Measurements from ENCODE around the gene WBP4.

WBP4 gene

DNA sequence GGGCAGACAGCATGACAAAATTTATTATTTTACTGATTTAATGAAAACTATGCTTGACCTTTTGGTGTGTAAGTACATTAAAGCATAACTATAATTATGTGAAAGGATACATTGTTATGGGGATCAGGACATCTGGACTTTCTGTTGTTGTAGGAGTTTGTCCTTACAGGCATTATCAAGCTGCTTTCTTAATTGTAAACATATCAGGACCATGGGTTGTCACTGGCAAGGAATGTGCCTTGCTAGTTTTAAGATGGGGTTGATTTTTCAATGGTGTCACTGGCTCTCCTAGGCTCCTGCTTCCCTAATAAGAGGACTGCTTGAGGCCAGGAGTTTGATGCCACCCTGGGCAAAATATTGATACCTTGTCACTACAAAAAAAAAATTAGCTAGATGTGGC is 38.7 kb downstream of the WBP4 start:
- Histone ChIP-seq H3K18ac (ENCODE audit: low read length) (no peak overlapping the region), H3K4me2 (ENCODE audit: low read length) (no peak overlapping the region), H4K5ac (ENCODE audit: low read length) (no peak overlapping the region), H2BK5ac (ENCODE audit: low read length) (no peak overlapping the region), H3K27ac (ENCODE audit: low read depth, low read length) (no peak overlapping the region), H3K36me3 (ENCODE audit: control insufficient read depth, insufficient read depth, low read length) (no peaks in the 10 kb centered on the region), H2BK120ac (ENCODE audit: low read depth, low read length) (no peak overlapping the region), H3K27me3 (ENCODE audit: insufficient read depth, low read length, poor library complexity) (no peaks in the 10 kb centered on the region), H3K9ac (ENCODE audit: low read length) (no peak overlapping the region), H3K4me1 (ENCODE audit: control insufficient read depth, low read depth, low read length) (peaks cover 2% of the 10 kb centered on the region), H3K56ac (ENCODE audit: low read length) (no peak overlapping the region), H2BK15ac (replicated peaks; ENCODE audit: low read depth) (no peak overlapping the region), H3K4ac (ENCODE audit: low read depth, low read length) (no peak overlapping the region), H2AK5ac (ENCODE audit: low read length) (no peak overlapping the region), H4K8ac (ENCODE audit: low read depth, low read length) (no peak overlapping the region), H3K23ac (ENCODE audit: low read length) (no peak overlapping the region), H3K79me1 (ENCODE audit: low read length) (no peaks in the 10 kb centered on the region), H3K79me2 (ENCODE audit: control insufficient read depth, insufficient read depth, low read length) (no peaks in the 10 kb centered on the region), H3K4me3 (ENCODE audit: low read length) (no peak overlapping the region)
- no peak for DNase-seq

DNA sequence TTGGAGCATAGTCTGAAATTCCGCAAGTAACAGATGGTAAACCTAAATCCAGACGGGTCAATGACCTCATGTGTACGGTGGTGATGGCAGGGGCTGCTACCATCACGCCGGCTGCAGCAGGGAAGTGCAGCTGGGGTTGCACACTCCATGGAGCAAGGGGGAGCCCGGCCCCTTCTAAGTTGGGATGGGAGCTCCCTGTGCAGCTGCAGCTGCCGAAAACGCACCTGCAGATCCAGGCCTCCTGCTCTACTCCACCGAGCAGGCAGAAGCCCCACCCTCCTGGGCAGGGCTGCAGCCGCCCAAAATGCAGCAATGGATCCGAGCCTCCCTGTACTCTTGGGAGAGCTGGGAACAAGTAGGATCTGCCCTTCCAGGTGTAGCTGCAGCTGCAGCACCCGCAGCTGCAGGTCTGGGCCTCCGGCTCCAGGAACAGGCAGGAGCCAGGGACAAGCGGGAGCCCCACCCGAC is 45.8 kb downstream of the WBP4 start:
- no peak for DNase-seq
- Histone ChIP-seq H3K4ac (ENCODE audit: low read depth, low read length) (no peak overlapping the region), H3K4me1 (ENCODE audit: control insufficient read depth, low read depth, low read length) (no peaks in the 10 kb centered on the region), H3K23ac (ENCODE audit: low read length) (no peak overlapping the region), H3K4me2 (ENCODE audit: low read length) (no peak overlapping the region), H4K5ac (ENCODE audit: low read length) (no peak overlapping the region), H2AK5ac (ENCODE audit: low read length) (no peak overlapping the region), H3K79me1 (ENCODE audit: low read length) (no peaks in the 10 kb centered on the region), H3K27ac (ENCODE audit: low read depth, low read length) (no peak overlapping the region), H3K56ac (ENCODE audit: low read length) (peak overlapping the region; percentile 67), H2BK5ac (ENCODE audit: low read length) (no peak overlapping the region), H3K4me3 (ENCODE audit: low read length) (no peak overlapping the region), H2BK120ac (ENCODE audit: low read depth, low read length) (no peak overlapping the region), H3K9ac (ENCODE audit: low read length) (no peak overlapping the region), H3K27me3 (ENCODE audit: insufficient read depth, low read length, poor library complexity) (no peaks in the 10 kb centered on the region), H2BK15ac (replicated peaks; ENCODE audit: low read depth) (no peak overlapping the region), H4K8ac (ENCODE audit: low read depth, low read length) (no peak overlapping the region), H3K36me3 (ENCODE audit: control insufficient read depth, insufficient read depth, low read length) (no peaks in the 10 kb centered on the region), H3K79me2 (ENCODE audit: control insufficient read depth, insufficient read depth, low read length) (no peaks in the 10 kb centered on the region), H3K18ac (ENCODE audit: low read length) (no peak overlapping the region)
- no CpG with 5 or more reads among the region's 15 CpGs for WGBS (ENCODE audit: extremely low coverage, insufficient coverage, low lambda C conversion rate)

DNA sequence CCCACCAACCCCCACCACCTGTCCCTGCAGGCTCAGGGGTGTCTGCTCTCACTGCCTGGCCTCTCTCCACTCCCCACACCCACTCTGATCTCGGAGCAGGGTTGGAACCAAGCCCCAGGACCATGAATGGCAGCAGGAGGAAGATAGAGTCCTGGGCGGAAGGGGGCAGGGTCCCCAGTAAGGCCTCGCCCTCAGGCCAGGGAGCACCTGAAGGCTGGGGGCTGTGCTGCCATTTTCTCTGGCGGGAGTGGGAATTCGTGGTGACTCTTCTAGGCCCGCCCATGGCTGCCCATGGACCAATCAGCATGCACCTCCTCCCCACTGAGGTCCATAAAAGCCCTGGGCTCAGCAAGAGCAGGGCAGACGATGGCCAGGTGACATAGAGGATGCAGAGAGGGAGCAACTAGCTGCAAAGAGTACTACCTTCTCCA is 46.3 kb downstream of the WBP4 start:
- Histone ChIP-seq H3K23ac (ENCODE audit: low read length) (no peak overlapping the region), H3K4me2 (ENCODE audit: low read length) (peak overlapping the region; percentile 27), H3K27ac (ENCODE audit: low read depth, low read length) (no peak overlapping the region), H3K18ac (ENCODE audit: low read length) (no peak overlapping the region), H3K79me2 (ENCODE audit: control insufficient read depth, insufficient read depth, low read length) (no peaks in the 10 kb centered on the region), H4K5ac (ENCODE audit: low read length) (no peak overlapping the region), H3K9ac (ENCODE audit: low read length) (no peak overlapping the region), H3K4me3 (ENCODE audit: low read length) (no peak overlapping the region), H2BK5ac (ENCODE audit: low read length) (no peak overlapping the region), H3K27me3 (ENCODE audit: insufficient read depth, low read length, poor library complexity) (no peaks in the 10 kb centered on the region), H2AK5ac (ENCODE audit: low read length) (no peak overlapping the region), H2BK15ac (replicated peaks; ENCODE audit: low read depth) (no peak overlapping the region), H3K56ac (ENCODE audit: low read length) (peak overlapping the region; percentile 67), H4K8ac (ENCODE audit: low read depth, low read length) (no peak overlapping the region), H3K36me3 (ENCODE audit: control insufficient read depth, insufficient read depth, low read length) (no peaks in the 10 kb centered on the region), H3K4me1 (ENCODE audit: control insufficient read depth, low read depth, low read length) (no peaks in the 10 kb centered on the region), H3K79me1 (ENCODE audit: low read length) (no peaks in the 10 kb centered on the region), H2BK120ac (ENCODE audit: low read depth, low read length) (no peak overlapping the region), H3K4ac (ENCODE audit: low read depth, low read length) (no peak overlapping the region)
- no CpG with 5 or more reads among the region's 7 CpGs for WGBS (ENCODE audit: extremely low coverage, insufficient coverage, low lambda C conversion rate)
- DNase-seq: peak; percentile 52

DNA sequence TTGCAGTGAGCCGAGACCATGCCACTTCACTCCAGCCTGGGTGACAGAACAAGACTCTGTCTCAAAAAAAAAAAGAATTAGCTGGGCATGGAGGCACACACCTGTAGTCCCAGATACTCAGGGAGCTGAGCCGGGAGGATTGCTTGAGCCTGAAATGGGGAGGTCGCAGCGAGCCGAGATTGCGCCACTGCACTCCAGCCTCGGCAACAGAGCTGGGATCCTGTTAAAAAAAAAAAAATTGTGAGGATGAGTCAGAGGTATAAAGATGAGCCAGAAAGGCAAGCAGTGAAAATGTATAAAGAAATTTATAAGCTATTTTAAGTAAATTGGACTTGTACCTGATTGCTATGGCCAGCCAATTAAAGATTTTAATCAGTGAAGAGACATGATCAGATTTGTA is 50.1 kb downstream of the WBP4 start:
- H2BK15ac ChIP-seq (replicated peaks; ENCODE audit: low read depth): no peak overlapping the region
- no peak overlapping the region for H3K23ac ChIP-seq (ENCODE audit: low read length)
- no peak overlapping the region for H4K8ac ChIP-seq (ENCODE audit: low read depth, low read length)
- H3K18ac ChIP-seq (ENCODE audit: low read length): no peak overlapping the region
- no peak overlapping the region for H2AK5ac ChIP-seq (ENCODE audit: low read length)
- H4K5ac ChIP-seq (ENCODE audit: low read length): no peak overlapping the region
- no peak overlapping the region for H3K56ac ChIP-seq (ENCODE audit: low read length)
- no peaks in the 10 kb centered on the region for H3K36me3 ChIP-seq (ENCODE audit: control insufficient read depth, insufficient read depth, low read length)
- no peaks in the 10 kb centered on the region for H3K79me1 ChIP-seq (ENCODE audit: low read length)
- no CpG with 5 or more reads among the region's 7 CpGs for WGBS (ENCODE audit: extremely low coverage, insufficient coverage, low lambda C conversion rate)
- H2BK5ac ChIP-seq (ENCODE audit: low read length): no peak overlapping the region
- H3K4me1 ChIP-seq (ENCODE audit: control insufficient read depth, low read depth, low read length): no peaks in the 10 kb centered on the region
- H3K4ac ChIP-seq (ENCODE audit: low read depth, low read length): no peak overlapping the region
- DNase-seq: no peak
- no peaks in the 10 kb centered on the region for H3K27me3 ChIP-seq (ENCODE audit: insufficient read depth, low read length, poor library complexity)
- H3K4me3 ChIP-seq (ENCODE audit: low read length): no peak overlapping the region
- H3K9ac ChIP-seq (ENCODE audit: low read length): no peak overlapping the region
- H3K4me2 ChIP-seq (ENCODE audit: low read length): no peak overlapping the region
- no peak overlapping the region for H2BK120ac ChIP-seq (ENCODE audit: low read depth, low read length)
- H3K79me2 ChIP-seq (ENCODE audit: control insufficient read depth, insufficient read depth, low read length): no peaks in the 10 kb centered on the region
- H3K27ac ChIP-seq (ENCODE audit: low read depth, low read length): no peak overlapping the region

DNA sequence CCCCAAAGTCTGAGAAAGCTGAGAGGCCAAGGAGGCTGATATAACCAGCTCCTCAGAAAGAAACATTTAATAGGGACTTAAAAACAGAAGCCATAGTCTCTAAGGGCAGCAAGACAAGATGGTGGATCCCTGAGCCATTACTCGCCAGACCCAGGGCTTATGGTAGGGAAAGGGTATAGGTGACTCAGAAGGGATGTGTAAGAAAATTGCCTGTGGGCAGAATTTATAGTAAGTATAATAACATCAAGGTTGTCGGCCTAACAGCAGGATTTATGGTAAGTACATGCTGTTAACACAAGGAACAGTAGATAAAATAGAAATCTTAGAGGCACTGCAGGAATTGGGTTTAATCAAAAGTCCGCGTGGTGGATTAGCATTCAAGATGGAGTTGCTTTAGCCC is 56.6 kb downstream of the WBP4 start:
- no peak overlapping the region for H3K23ac ChIP-seq (ENCODE audit: low read length)
- H3K36me3 ChIP-seq (ENCODE audit: control insufficient read depth, insufficient read depth, low read length): no peaks in the 10 kb centered on the region
- no CpG with 5 or more reads among the region's 4 CpGs for WGBS (ENCODE audit: extremely low coverage, insufficient coverage, low lambda C conversion rate)

DNA sequence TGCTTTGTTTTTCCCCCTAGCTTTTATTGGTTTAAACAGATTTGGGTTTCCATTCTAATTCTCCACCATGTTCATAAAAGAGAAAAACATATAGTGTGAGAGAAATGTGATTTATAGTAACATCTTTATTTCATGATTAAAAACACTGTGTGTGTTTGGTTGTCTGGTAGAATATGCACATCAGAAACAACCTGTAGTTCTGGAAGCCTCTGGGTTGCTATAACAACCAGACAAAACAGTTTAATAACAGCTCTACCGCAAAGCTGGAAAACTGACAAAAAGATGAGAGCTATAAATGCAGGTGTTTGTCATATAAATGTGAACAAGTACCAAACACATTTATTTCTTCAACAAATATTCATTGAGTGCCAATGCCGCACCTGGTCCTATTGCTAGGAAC is 61.5 kb downstream of the WBP4 start:
- no peak for DNase-seq
- Histone ChIP-seq H3K18ac (ENCODE audit: low read length) (no peak overlapping the region), H3K27me3 (ENCODE audit: insufficient read depth, low read length, poor library complexity) (no peaks in the 10 kb centered on the region), H3K27ac (ENCODE audit: low read depth, low read length) (no peak overlapping the region), H3K4me3 (ENCODE audit: low read length) (no peak overlapping the region), H3K4me1 (ENCODE audit: control insufficient read depth, low read depth, low read length) (no peaks in the 10 kb centered on the region), H4K5ac (ENCODE audit: low read length) (no peak overlapping the region), H3K79me1 (ENCODE audit: low read length) (no peaks in the 10 kb centered on the region), H3K4ac (ENCODE audit: low read depth, low read length) (no peak overlapping the region), H3K56ac (ENCODE audit: low read length) (no peak overlapping the region), H3K4me2 (ENCODE audit: low read length) (no peak overlapping the region), H3K9ac (ENCODE audit: low read length) (no peak overlapping the region), H2AK5ac (ENCODE audit: low read length) (no peak overlapping the region), H3K23ac (ENCODE audit: low read length) (no peak overlapping the region), H2BK15ac (replicated peaks; ENCODE audit: low read depth) (no peak overlapping the region), H2BK5ac (ENCODE audit: low read length) (no peak overlapping the region), H3K36me3 (ENCODE audit: control insufficient read depth, insufficient read depth, low read length) (no peaks in the 10 kb centered on the region), H3K79me2 (ENCODE audit: control insufficient read depth, insufficient read depth, low read length) (no peaks in the 10 kb centered on the region), H4K8ac (ENCODE audit: low read depth, low read length) (no peak overlapping the region), H2BK120ac (ENCODE audit: low read depth, low read length) (no peak overlapping the region)
- WGBS (ENCODE audit: extremely low coverage, insufficient coverage, low lambda C conversion rate): no CpG with 5 or more reads among the region's 2 CpGs

More for the DNA sequence above, 56.6 kb downstream of the WBP4 start:
- Histone ChIP-seq H3K9ac (ENCODE audit: low read length) (no peak overlapping the region), H4K5ac (ENCODE audit: low read length) (no peak overlapping the region), H3K79me2 (ENCODE audit: control insufficient read depth, insufficient read depth, low read length) (no peaks in the 10 kb centered on the region), H2BK5ac (ENCODE audit: low read length) (no peak overlapping the region), H3K27me3 (ENCODE audit: insufficient read depth, low read length, poor library complexity) (no peaks in the 10 kb centered on the region), H3K4me1 (ENCODE audit: control insufficient read depth, low read depth, low read length) (no peaks in the 10 kb centered on the region), H3K79me1 (ENCODE audit: low read length) (no peaks in the 10 kb centered on the region), H3K27ac (ENCODE audit: low read depth, low read length) (no peak overlapping the region), H2BK120ac (ENCODE audit: low read depth, low read length) (no peak overlapping the region), H3K4me2 (ENCODE audit: low read length) (no peak overlapping the region), H2BK15ac (replicated peaks; ENCODE audit: low read depth) (no peak overlapping the region), H3K18ac (ENCODE audit: low read length) (no peak overlapping the region), H4K8ac (ENCODE audit: low read depth, low read length) (no peak overlapping the region), H3K4me3 (ENCODE audit: low read length) (no peak overlapping the region), H3K4ac (ENCODE audit: low read depth, low read length) (no peak overlapping the region), H3K56ac (ENCODE audit: low read length) (no peak overlapping the region), H2AK5ac (ENCODE audit: low read length) (no peak overlapping the region)
- DNase-seq: no peak
